NCI-H1694 (cell line): ENCODE data around the gene RAD51B.
"Not testable (repeated sequence)": the region's sequence is repeated elsewhere in the genome, so short reads cannot be mapped to it uniquely, and the experiment has no call there.

ENCODE experiments used
- DNase-seq: peaks from one replicate; lab custom pipeline; 2025; lab: John Stamatoyannopoulos, UW

The RAD51B gene

GRCh38 chr14:68274725-68275124 is 455.1 kb downstream of the RAD51B start:
- DNase-seq: no peak

- no peak for DNase-seq
Observed at GRCh38 chr14:68278576-68279436, 459.2 kb downstream of the RAD51B start.

- DNase-seq: no peak
Observed at GRCh38 chr14:68279437-68279720, 459.8 kb downstream of the RAD51B start.

- no peak for DNase-seq
Observed at GRCh38 chr14:68279777-68280233, 460.2 kb downstream of the RAD51B start.

GRCh38 chr14:68281497-68281896 is 461.9 kb downstream of the RAD51B start:
- DNase-seq: no peak

GRCh38 chr14:68282479-68283377 is 463.1 kb downstream of the RAD51B start:
- DNase-seq: no peak

GRCh38 chr14:68283378-68284123 is 464.0 kb downstream of the RAD51B start:
- DNase-seq: no peak

- no peak for DNase-seq
Observed at GRCh38 chr14:68284333-68284732, 464.8 kb downstream of the RAD51B start.

- DNase-seq: no peak
Observed at GRCh38 chr14:68284834-68285233, 465.3 kb downstream of the RAD51B start.

- DNase-seq: no peak
Observed at GRCh38 chr14:68285421-68286179, 466.0 kb downstream of the RAD51B start.

GRCh38 chr14:68286667-68287066 is 467.1 kb downstream of the RAD51B start:
- DNase-seq: no peak

- DNase-seq: not testable (repeated sequence)
Observed at GRCh38 chr14:68289452-68289851, 469.9 kb downstream of the RAD51B start.

- no peak for DNase-seq
Observed at GRCh38 chr14:68291820-68292219, 472.2 kb downstream of the RAD51B start.

GRCh38 chr14:68292441-68293215 is 473.0 kb downstream of the RAD51B start:
- DNase-seq: no peak

- DNase-seq: no peak
Observed at GRCh38 chr14:68293404-68293803, 473.8 kb downstream of the RAD51B start.

- DNase-seq: no peak
Observed at GRCh38 chr14:68295316-68295816, 475.8 kb downstream of the RAD51B start.

- DNase-seq: no peak
Observed at GRCh38 chr14:68297039-68297438, 477.5 kb downstream of the RAD51B start.

GRCh38 chr14:68297876-68298468 is 478.4 kb downstream of the RAD51B start:
- no peak for DNase-seq

- no peak for DNase-seq
Observed at GRCh38 chr14:68300608-68301007, 481.0 kb downstream of the RAD51B start.

GRCh38 chr14:68301219-68301618 is 481.6 kb downstream of the RAD51B start:
- DNase-seq: no peak
